ENCODE results near the gene FRYL.
"Not testable (repeated sequence)": the region's sequence is repeated elsewhere in the genome, so short reads cannot be mapped to it uniquely, and the experiment has no call there.

- not testable (repeated sequence) for TF ChIP-seq CTCF, POLR2A (IDR thresholded peaks at IDR 0.05)
These were observed 21.4 kb downstream of the FRYL start for GRCh38 chr4:48758703-48759102.

Measured in adrenal gland (tissue), 5 donors.